MM.1S (cell line): ENCODE results near the gene NEDD4L.

ENCODE experiments used
- DNase-seq: peaks from one replicate; pipeline ENCODE4 v3.0.0-alpha.2; 2015
- H2AFZ ChIP-seq: fragments of 300-600 bp; sonication (generic); 2 replicates; pipeline ENCODE4 v1.6.0; 2016; ENCODE audit warnings: antibody characterized with exemption, low read length
- H3F3A ChIP-seq: fragments of 300-600 bp; sonication (generic); 2 replicates; pipeline ENCODE4 v1.6.1; 2016; ENCODE audit warnings: mild to moderate bottlenecking, antibody characterized with exemption, low read length, moderate library complexity, mixed read lengths; ENCODE audit not compliant: insufficient read depth
- H3K27ac ChIP-seq: fragments of 300-600 bp; sonication (generic); 2 replicates; pipeline ENCODE4 v1.5.1; 2016; ENCODE audit warnings: mild to moderate bottlenecking, low read length
- H3K27me3 ChIP-seq: fragments of 300-600 bp; sonication (generic); replicated peaks from 2 replicates; pipeline ENCODE4 v1.6.0; 2016; ENCODE audit warnings: low read length; ENCODE audit not compliant: insufficient read depth
- H3K36me3 ChIP-seq: fragments of 300-600 bp; sonication (generic); replicated peaks from 2 replicates; pipeline ENCODE4 v1.6.1; 2016; ENCODE audit warnings: mild to moderate bottlenecking, low read length, mixed read lengths; ENCODE audit not compliant: insufficient read depth
- H3K4me1 ChIP-seq: fragments of 300-600 bp; sonication (generic); 2 replicates; pipeline ENCODE4 v1.6.1; 2016; ENCODE audit warnings: low read length, mixed read lengths
- H3K4me2 ChIP-seq: fragments of 300-600 bp; sonication (generic); 2 replicates; pipeline ENCODE4 v1.6.0; 2016; ENCODE audit warnings: low read depth, low read length
- H3K4me3 ChIP-seq: fragments of 300-600 bp; sonication (generic); 2 replicates; pipeline ENCODE4 v1.5.1; 2016; ENCODE audit warnings: low read length, mixed read lengths
- H3K79me2 ChIP-seq: fragments of 300-600 bp; sonication (generic); 2 replicates; pipeline ENCODE4 v1.6.1; 2016; ENCODE audit warnings: mixed run types, low read length, mixed read lengths
- H3K9ac ChIP-seq: fragments of 300-600 bp; sonication (generic); 2 replicates; pipeline ENCODE4 v1.6.1; 2016; ENCODE audit warnings: low read length, mixed read lengths
- H3K9me2 ChIP-seq: fragments of 300-600 bp; sonication (generic); replicated peaks from 2 replicates; pipeline ENCODE4 v1.6.1; 2016; ENCODE audit warnings: mild to moderate bottlenecking, low read length, mixed read lengths; ENCODE audit not compliant: insufficient read depth
- H3K9me3 ChIP-seq: fragments of 300-600 bp; sonication (generic); replicated peaks from 2 replicates; pipeline ENCODE4 v1.6.1; 2016; ENCODE audit warnings: mild to moderate bottlenecking, low read length, mixed read lengths; ENCODE audit not compliant: insufficient read depth
- H4K20me1 ChIP-seq: fragments of 300-600 bp; sonication (generic); 2 replicates; pipeline ENCODE4 v1.6.1; 2016; ENCODE audit warnings: mild to moderate bottlenecking, low read length, moderate library complexity, mixed read lengths; ENCODE audit not compliant: insufficient read depth
- EZH2 ChIP-seq: fragments of 300-600 bp; sonication (generic); optimal IDR thresholded peaks from 2 replicates; pipeline ENCODE3; 2017; ENCODE audit warnings: low read depth, mild to moderate bottlenecking, antibody characterized with exemption, low read length, mixed read lengths
- EZH2phosphoT487 ChIP-seq: fragments of 300-600 bp; sonication (generic); IDR thresholded peaks from 2 replicates; pipeline ENCODE4 v1.6.1; 2018; ENCODE audit warnings: antibody characterized with exemption, low read length
- TF ChIP-seq, protein P1 (sequence below): fragments of 300-600 bp; sonication (generic); IDR thresholded peaks from 2 replicates; pipeline ENCODE4 v1.5.1; 2016; ENCODE audit warnings: antibody characterized with exemption, low read length, mixed read lengths

The NEDD4L gene

DNA sequence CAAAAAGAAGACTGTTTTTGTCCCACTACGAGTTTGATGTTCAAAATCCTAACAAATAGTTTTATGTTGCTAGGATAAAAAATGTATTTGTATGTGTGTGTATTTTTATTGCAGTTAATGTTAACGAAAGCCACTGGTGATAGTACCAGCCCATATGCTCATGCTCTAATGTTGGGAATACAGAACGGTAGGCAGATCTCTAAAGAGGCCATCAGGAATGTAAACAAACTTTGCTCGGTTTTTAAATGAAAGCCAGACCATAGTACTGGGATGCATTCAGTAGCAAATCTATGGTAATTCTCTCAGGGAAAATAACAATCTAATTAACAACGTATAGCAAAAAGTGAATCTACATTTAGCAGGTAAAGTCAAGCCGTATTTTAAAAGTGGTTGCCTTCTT, 208.1 kb downstream of the NEDD4L start:
- TF ChIP-seq EZH2 (no peak), EZH2phosphoT487 (no peak)
- TF ChIP-seq, protein P1, sequence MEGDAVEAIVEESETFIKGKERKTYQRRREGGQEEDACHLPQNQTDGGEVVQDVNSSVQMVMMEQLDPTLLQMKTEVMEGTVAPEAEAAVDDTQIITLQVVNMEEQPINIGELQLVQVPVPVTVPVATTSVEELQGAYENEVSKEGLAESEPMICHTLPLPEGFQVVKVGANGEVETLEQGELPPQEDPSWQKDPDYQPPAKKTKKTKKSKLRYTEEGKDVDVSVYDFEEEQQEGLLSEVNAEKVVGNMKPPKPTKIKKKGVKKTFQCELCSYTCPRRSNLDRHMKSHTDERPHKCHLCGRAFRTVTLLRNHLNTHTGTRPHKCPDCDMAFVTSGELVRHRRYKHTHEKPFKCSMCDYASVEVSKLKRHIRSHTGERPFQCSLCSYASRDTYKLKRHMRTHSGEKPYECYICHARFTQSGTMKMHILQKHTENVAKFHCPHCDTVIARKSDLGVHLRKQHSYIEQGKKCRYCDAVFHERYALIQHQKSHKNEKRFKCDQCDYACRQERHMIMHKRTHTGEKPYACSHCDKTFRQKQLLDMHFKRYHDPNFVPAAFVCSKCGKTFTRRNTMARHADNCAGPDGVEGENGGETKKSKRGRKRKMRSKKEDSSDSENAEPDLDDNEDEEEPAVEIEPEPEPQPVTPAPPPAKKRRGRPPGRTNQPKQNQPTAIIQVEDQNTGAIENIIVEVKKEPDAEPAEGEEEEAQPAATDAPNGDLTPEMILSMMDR, result no peak
- Histone ChIP-seq H3K4me2 (no peak overlapping the region), H3K4me1 (no peaks in the 10 kb centered on the region), H3F3A (no peaks in the 10 kb centered on the region), H3K27ac (no peak overlapping the region), H3K4me3 (no peak overlapping the region), H3K79me2 (no peaks in the 10 kb centered on the region), H3K9ac (no peak overlapping the region), H2AFZ (no peak overlapping the region), H3K9me3 (no peaks in the 10 kb centered on the region), H3K9me2 (no peaks in the 10 kb centered on the region), H4K20me1 (no peaks in the 10 kb centered on the region), H3K36me3 (no peaks in the 10 kb centered on the region), H3K27me3 (no peaks in the 10 kb centered on the region)
- DNase-seq, result no peak

DNA sequence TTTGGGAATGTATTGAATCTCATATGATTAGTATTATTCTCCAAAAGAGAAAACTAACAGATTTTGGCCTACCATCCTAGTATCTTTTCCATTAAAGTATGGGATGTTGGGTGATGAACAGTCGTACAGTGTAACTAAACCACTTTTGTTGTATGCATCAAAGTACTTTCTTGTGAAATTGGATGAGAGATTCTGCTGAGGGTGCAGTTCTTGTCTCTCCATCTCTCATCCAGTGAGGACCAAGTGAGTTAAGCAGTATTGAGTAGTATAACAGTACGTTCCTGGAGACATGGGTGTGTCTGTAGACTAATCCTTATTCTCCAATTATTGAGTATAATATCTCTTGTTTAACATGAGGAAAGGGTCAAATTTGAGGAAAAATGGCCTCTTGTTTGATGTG, 209.3 kb downstream of the NEDD4L start:
- no peak for DNase-seq
- Histone ChIP-seq H3F3A (no peaks in the 10 kb centered on the region), H3K9ac (no peak overlapping the region), H3K36me3 (no peaks in the 10 kb centered on the region), H2AFZ (no peak overlapping the region), H3K4me1 (no peaks in the 10 kb centered on the region), H4K20me1 (no peaks in the 10 kb centered on the region), H3K27me3 (no peaks in the 10 kb centered on the region), H3K79me2 (no peaks in the 10 kb centered on the region), H3K9me2 (no peaks in the 10 kb centered on the region), H3K4me2 (no peak overlapping the region), H3K27ac (no peak overlapping the region), H3K4me3 (no peak overlapping the region), H3K9me3 (no peaks in the 10 kb centered on the region)
- TF ChIP-seq, protein P1, result no peak
- TF ChIP-seq EZH2, result no peak
- TF ChIP-seq EZH2phosphoT487, result no peak

DNA sequence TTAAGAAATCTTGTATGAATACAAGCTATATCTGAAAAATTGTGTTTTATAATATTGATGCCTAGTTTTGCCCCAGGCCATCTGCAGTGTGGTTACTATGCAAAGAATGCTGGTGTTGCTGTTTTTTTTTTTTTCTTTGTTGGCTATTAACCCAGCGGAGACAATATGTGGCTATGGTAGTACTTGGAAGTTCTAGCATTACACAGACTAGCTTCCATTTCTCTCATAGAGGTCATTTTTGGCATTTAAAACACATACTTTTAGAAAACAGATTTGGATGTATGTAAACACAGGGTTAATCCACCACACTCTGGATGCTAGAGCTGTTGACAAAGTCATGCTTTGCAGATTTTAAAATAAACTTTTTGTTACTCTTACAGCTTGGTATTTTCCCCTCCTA, 209.8 kb downstream of the NEDD4L start:
- no peaks in the 10 kb centered on the region for H3K9me2 ChIP-seq
- H2AFZ ChIP-seq, result no peak overlapping the region
- TF ChIP-seq EZH2phosphoT487, result no peak
- TF ChIP-seq EZH2, result no peak
- TF ChIP-seq, protein P1, result no peak
- no peak overlapping the region for H3K27ac ChIP-seq
- H3K9me3 ChIP-seq, result no peaks in the 10 kb centered on the region
- H3K9ac ChIP-seq, result no peak overlapping the region
- no peaks in the 10 kb centered on the region for H4K20me1 ChIP-seq
- H3K4me1 ChIP-seq, result no peaks in the 10 kb centered on the region
- no peak overlapping the region for H3K4me3 ChIP-seq
- no peak for DNase-seq
- no peaks in the 10 kb centered on the region for H3K36me3 ChIP-seq
- H3K4me2 ChIP-seq, result no peak overlapping the region
- H3K27me3 ChIP-seq, result no peaks in the 10 kb centered on the region
- no peaks in the 10 kb centered on the region for H3F3A ChIP-seq
- no peaks in the 10 kb centered on the region for H3K79me2 ChIP-seq
